Mucosa of descending colon (tissue), 3 donors: ENCODE measurements around the gene KCNH2. TPM values are rescaled to one million over a fixed set of nuclear protein-coding genes. Genes with fewer than 3 reads are reported as not detected.

Experiments used
- ATAC-seq: fragments of 200-7000 bp; cut with Tn5 transposase; one replicate; pipeline ENCODE4 v1.9.1; 2020; ENCODE audit warnings: mild to moderate bottlenecking, moderate library complexity
- DNase-seq, 3 donors: peaks; one replicate each; pipeline ENCODE4 v3.0.0-alpha.2; 2020
- H3K36me3 ChIP-seq: fragments of 200-600 bp; one replicate; pipeline ENCODE4 v1.8.0; 2021; ENCODE audit warnings: low read depth, mild to moderate bottlenecking
- H3K4me1 ChIP-seq: fragments of 200-600 bp; one replicate; pipeline ENCODE4 v1.8.0; 2021; ENCODE audit warnings: low read depth, mild to moderate bottlenecking
- H3K4me3 ChIP-seq: fragments of 200-600 bp; one replicate; pipeline ENCODE4 v1.8.0; 2021; ENCODE audit warnings: mild to moderate bottlenecking
- H3K9me3 ChIP-seq: fragments of 200-600 bp; one replicate; pipeline ENCODE4 v1.8.0; 2021; ENCODE audit warnings: mild to moderate bottlenecking
- intact Hi-C, 2 donors: fragments of 100-400 bp; cut with DNase I in 1 of 2; cut with micrococcal nuclease in 1 of 2; formaldehyde crosslinking; loops; one replicate each; pipeline versions ENCODE4 v1.11.0 to v1.11.1; 2022; cut with DNase I, micrococcal nuclease
- total RNA-seq, 3 donors: library from RNA; stranded (reverse); fragmentation: NEBNext Ultra II Directional in 2 of 3; extraction: Animal tissue kit (Norgen Biotek cat#: 25700) in 2 of 3; gene quantifications; one replicate each; pipeline versions ENCODE4 v1.2.1 to v1.2.4, GENCODE V29; 2021 to 2023
- TF ChIP-seq, protein P1 (sequence below): fragments of 200-600 bp; IDR thresholded peaks from one replicate; pipeline ENCODE4 v1.8.0; 2022; ENCODE audit warnings: antibody characterized with exemption, mild to moderate bottlenecking
- donor health status: DM: no; HTN: no; CAD: no; lungs with moderate emphysema.
- donor health status: DM: no; HTN: no; CAD: no.
- donor health status: DM: no; HTN: yes; CAD: no.

KCNH2 gene
- total RNA-seq, 3 donors from 2014 or later, result 2.9 to 87.1 (median 5.3) TPM

DNA sequence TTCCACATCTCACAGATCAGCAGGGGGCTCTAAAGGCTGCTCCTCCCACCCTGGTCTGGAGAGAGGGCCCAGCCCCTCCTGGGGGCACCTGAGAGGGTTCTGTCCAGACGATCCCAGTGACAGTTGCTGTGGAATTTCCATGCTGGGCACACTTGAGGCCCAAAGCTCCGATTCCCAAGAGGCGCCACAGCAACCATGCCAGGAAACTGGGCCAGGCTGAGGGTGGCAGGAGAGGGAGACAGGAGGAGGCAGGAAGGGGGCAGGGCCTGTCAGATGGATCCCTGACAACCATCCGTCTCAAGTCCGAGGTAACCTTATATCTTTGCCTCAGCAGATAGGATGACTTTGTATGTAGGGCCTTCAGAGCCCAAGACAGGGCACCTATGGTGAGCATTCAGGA is 8.4 kb upstream of the KCNH2 start:
- TF ChIP-seq, protein P1, sequence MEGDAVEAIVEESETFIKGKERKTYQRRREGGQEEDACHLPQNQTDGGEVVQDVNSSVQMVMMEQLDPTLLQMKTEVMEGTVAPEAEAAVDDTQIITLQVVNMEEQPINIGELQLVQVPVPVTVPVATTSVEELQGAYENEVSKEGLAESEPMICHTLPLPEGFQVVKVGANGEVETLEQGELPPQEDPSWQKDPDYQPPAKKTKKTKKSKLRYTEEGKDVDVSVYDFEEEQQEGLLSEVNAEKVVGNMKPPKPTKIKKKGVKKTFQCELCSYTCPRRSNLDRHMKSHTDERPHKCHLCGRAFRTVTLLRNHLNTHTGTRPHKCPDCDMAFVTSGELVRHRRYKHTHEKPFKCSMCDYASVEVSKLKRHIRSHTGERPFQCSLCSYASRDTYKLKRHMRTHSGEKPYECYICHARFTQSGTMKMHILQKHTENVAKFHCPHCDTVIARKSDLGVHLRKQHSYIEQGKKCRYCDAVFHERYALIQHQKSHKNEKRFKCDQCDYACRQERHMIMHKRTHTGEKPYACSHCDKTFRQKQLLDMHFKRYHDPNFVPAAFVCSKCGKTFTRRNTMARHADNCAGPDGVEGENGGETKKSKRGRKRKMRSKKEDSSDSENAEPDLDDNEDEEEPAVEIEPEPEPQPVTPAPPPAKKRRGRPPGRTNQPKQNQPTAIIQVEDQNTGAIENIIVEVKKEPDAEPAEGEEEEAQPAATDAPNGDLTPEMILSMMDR, result no peak
- Histone ChIP-seq H3K36me3 (no peaks in the 10 kb centered on the region), H3K4me3 (no peak overlapping the region), H3K4me1 (peaks cover 7% of the 10 kb centered on the region), H3K9me3 (peaks cover 11% of the 10 kb centered on the region)
- no peak for ATAC-seq
- DNase-seq, result peak in 2 of 3 donors; percentile 14 to 36
- intact Hi-C loops, result loop anchor here (5.0 to 10.0 kb wide), 2 partner anchors 89 to 212 kb away; no protein-coding TSS in a partner anchor

DNA sequence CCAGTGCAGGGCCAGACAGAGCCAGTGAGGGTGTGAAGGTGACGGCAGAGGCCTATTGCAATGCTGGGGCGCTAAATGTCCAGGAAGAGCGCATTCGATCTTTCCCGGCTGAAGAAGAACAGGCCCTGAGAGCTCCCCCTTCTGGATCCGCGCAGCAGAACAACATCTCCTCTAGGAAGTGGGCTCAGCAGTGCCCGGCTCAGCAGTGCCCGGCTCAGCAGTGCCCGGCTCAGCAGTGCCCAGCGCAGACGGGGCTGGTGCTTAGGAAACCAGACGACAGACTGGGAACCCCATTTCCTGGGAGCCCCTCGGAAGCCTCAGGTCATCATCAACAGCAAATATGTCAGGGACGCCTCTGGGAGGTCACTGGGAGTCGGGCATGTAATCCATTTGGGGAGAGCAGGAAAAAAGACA is 8.0 kb upstream of the KCNH2 start:
- intact Hi-C loops, result loop anchor here (5.0 to 10.0 kb wide), 2 partner anchors 89 to 211 kb away; no protein-coding TSS in a partner anchor

DNA sequence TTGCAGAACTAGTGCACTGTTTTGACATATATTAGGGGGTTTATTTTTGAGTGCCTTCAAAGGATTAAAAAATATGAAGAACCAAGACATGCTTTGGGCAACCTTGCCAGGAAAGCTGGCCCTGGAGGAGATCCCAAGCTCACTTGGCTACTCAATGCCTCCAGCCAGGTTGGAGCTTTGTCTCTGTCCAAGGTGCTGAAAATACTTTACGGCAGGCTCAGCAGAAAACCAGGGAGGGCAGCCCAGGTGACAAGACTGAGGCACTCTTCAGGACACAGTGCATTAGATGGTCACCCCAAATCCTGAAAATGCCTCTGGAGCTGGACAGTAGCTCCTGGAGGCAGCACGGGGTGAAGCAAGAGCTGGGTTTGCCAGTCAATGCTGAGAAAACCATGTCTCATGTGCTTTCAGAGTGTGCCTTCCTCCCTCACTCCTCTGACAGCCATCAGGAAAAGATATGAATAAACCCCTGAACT is 5.8 kb upstream of the KCNH2 start:
- Histone ChIP-seq H3K9me3 (no peaks in the 10 kb centered on the region), H3K36me3 (no peaks in the 10 kb centered on the region), H3K4me3 (no peak overlapping the region), H3K4me1 (peaks cover 7% of the 10 kb centered on the region)
- TF ChIP-seq, protein P1, result no peak
- ATAC-seq (no peak), DNase-seq (peak in 1 of 3 donors; percentile 70)
- intact Hi-C loops, result loop anchor here in 1 of 2 donors (10.0 kb wide), 1 partner anchor 209 kb away; no protein-coding TSS in a partner anchor

More for the DNA sequence above, 8.0 kb upstream of the KCNH2 start:
- Histone ChIP-seq H3K36me3 (no peaks in the 10 kb centered on the region), H3K4me3 (no peak overlapping the region), H3K9me3 (peaks cover 11% of the 10 kb centered on the region), H3K4me1 (peaks cover 7% of the 10 kb centered on the region)
- TF ChIP-seq, protein P1, result peak; percentile 72
- ATAC-seq, result peak; percentile 81
- peak; percentile 58 to 87 (median 80) for DNase-seq

DNA sequence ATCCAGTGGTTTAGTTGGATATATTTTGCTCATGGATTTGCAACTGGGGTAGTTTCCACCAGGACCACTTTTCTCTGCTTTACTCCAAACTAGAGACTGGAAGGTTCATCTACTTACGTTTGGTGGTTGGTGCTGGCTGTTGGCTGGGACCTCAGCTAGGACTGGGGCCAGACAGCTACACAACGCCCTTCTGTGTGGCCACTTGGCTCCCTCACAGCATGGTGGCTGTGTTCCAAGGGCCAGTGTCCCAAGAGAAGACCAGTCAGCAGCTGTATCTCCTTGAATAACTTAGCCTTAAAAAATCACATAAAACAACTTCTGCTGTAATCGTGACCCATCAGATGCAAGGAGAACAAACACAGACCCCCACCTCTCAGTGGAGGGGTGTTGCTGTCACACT is 4.2 kb upstream of the KCNH2 start:
- H3K9me3 ChIP-seq, result no peaks in the 10 kb centered on the region
- ATAC-seq, result no peak
- peaks cover 5% of the 10 kb centered on the region for H3K4me1 ChIP-seq
- no peaks in the 10 kb centered on the region for H3K36me3 ChIP-seq
- no peak for DNase-seq
- TF ChIP-seq, protein P1, result no peak
- H3K4me3 ChIP-seq, result no peak overlapping the region
- intact Hi-C loops, result loop anchor here in 1 of 2 donors (10.0 kb wide), 1 partner anchor 208 kb away; no protein-coding TSS in a partner anchor

DNA sequence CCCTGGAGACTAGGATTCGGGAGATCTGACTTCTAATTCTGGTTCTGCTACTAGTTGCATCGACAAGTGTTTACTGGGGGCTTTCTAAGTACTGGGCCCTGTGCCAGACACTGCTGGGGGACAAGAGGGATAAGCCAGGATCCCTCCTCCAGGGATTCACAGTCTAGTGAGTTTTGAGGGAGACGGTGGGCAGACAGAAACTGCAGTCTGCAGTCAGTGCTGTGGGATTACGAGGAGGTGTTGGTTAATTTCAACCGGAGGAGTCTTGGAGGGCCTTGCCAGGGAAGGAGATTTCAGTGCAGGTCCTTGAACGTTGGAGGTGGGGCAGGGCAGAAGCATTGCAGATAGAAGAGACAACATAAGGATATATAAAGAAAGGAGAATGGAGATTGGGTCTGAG is 3.5 kb upstream of the KCNH2 start:
- TF ChIP-seq, protein P1, result no peak
- DNase-seq (no peak), ATAC-seq (no peak)
- H3K4me3 ChIP-seq, result no peak overlapping the region
- H3K9me3 ChIP-seq, result no peaks in the 10 kb centered on the region
- intact Hi-C loops, result loop anchor here in 1 of 2 donors (10.0 kb wide), 1 partner anchor 207 kb away; no protein-coding TSS in a partner anchor
- no peaks in the 10 kb centered on the region for H3K36me3 ChIP-seq
- H3K4me1 ChIP-seq, result peaks cover 7% of the 10 kb centered on the region
